SU-DHL-6 (cell line): ENCODE data around the gene SPRR1A.

Source experiments
- H2AFZ ChIP-seq: fragments of 200-600 bp; sonication (generic); 2 replicates; pipeline ENCODE4 v1.6.1; 2014; ENCODE audit warnings: low read depth, mild to moderate bottlenecking, moderate library complexity, mixed read lengths, antibody characterized with exemption, low read length; ENCODE audit not compliant: severe bottlenecking
- H3F3A ChIP-seq: fragments of 200-600 bp; shearing (Covaris generic); 2 replicates; pipeline ENCODE4 v1.6.0; 2016; ENCODE audit warnings: antibody characterized with exemption, mild to moderate bottlenecking; ENCODE audit not compliant: insufficient read depth
- H3K27ac ChIP-seq: fragments of 200-600 bp; sonication (generic); 2 replicates; pipeline ENCODE4 v1.5.1; 2016; ENCODE audit warnings: low read depth, mild to moderate bottlenecking, low read length, moderate library complexity, mixed read lengths
- H3K27me3 ChIP-seq: fragments of 200-600 bp; sonication (generic), shearing (Covaris generic); 2 replicates; pipeline ENCODE4 v1.6.0; 2014; ENCODE audit warnings: mild to moderate bottlenecking, low read length
- H3K36me3 ChIP-seq: fragments of 200-600 bp; sonication (generic); 2 replicates; pipeline ENCODE4 v1.6.1; 2014; ENCODE audit warnings: mild to moderate bottlenecking, low read length, mixed read lengths
- H3K4me2 ChIP-seq: fragments of 300-600, 200-600 bp; shearing (Covaris generic), sonication (generic); 2 replicates; pipeline ENCODE4 v1.6.0; 2014; ENCODE audit warnings: low read length, low read depth, mild to moderate bottlenecking; ENCODE audit not compliant: poor library complexity, severe bottlenecking
- H3K4me3 ChIP-seq: fragments of 200-600 bp; sonication (generic); 2 replicates; pipeline ENCODE4 v1.5.1; 2014; ENCODE audit warnings: antibody characterized with exemption, low read length, mild to moderate bottlenecking, mixed read lengths; ENCODE audit not compliant: insufficient read depth, poor library complexity, severe bottlenecking
- H3K79me2 ChIP-seq: fragments of 200-600 bp; sonication (generic); 2 replicates; pipeline ENCODE4 v1.6.1; 2014; ENCODE audit warnings: mild to moderate bottlenecking, low read length, moderate library complexity; ENCODE audit not compliant: insufficient read depth
- H3K9ac ChIP-seq: fragments of 200-600 bp; sonication (generic); 2 replicates; pipeline ENCODE4 v1.7.0; 2014; ENCODE audit warnings: mild to moderate bottlenecking, low read length
- H3K9me2 ChIP-seq: fragments of 200-600 bp; sonication (generic); replicated peaks from 2 replicates; pipeline ENCODE4 v1.6.1; 2014; ENCODE audit warnings: low read length; ENCODE audit not compliant: insufficient read depth
- H3K9me3 ChIP-seq: fragments of 200-600 bp; sonication (generic); 2 replicates; pipeline ENCODE4 v1.6.1; 2014; ENCODE audit warnings: low read length, mixed read lengths; ENCODE audit not compliant: insufficient read depth
- H4K20me1 ChIP-seq: fragments of 200-600 bp; sonication (generic); 2 replicates; pipeline ENCODE4 v1.6.1; 2014; ENCODE audit warnings: low read depth, mild to moderate bottlenecking, antibody characterized with exemption, low read length, moderate library complexity, mixed read lengths
- CTCF ChIP-seq: fragments of 200-600 bp; sonication (generic); IDR thresholded peaks from one replicate; pipeline ENCODE4 v1.5.1; 2017; ENCODE audit warnings: antibody characterized with exemption, mild to moderate bottlenecking, low read length, moderate library complexity; ENCODE audit not compliant: insufficient read depth, poor library complexity, severe bottlenecking
- EZH2phosphoT487 ChIP-seq: fragments of 200-600 bp; sonication (generic), shearing (Covaris generic); conservative IDR thresholded peaks from 2 replicates; pipeline ENCODE4 v1.6.1; 2018; ENCODE audit warnings: mild to moderate bottlenecking, antibody characterized with exemption, low read length, moderate library complexity, mixed read lengths

SPRR1A gene

GRCh38 chr1:152997901-152998300 lies 14.0 kb downstream of the SPRR1A start:
- Histone ChIP-seq H3K36me3 (no peaks in the 10 kb centered on the region), H3K9ac (no peak overlapping the region), H3K4me3 (no peak overlapping the region), H3K79me2 (no peaks in the 10 kb centered on the region), H3K27ac (no peak overlapping the region), H3K27me3 (no peaks in the 10 kb centered on the region), H2AFZ (no peak overlapping the region), H3K4me2 (no peak overlapping the region), H3K9me2 (no peaks in the 10 kb centered on the region), H3F3A (no peaks in the 10 kb centered on the region), H3K9me3 (no peaks in the 10 kb centered on the region), H4K20me1 (no peaks in the 10 kb centered on the region)
- TF ChIP-seq EZH2phosphoT487 = no peak
- TF ChIP-seq CTCF = no peak

GRCh38 chr1:152998476-152998875 lies 14.6 kb downstream of the SPRR1A start:
- H3K9ac ChIP-seq = no peak overlapping the region
- no peak overlapping the region for H3K4me3 ChIP-seq
- no peaks in the 10 kb centered on the region for H3K79me2 ChIP-seq
- H2AFZ ChIP-seq = no peak overlapping the region
- no peaks in the 10 kb centered on the region for H3F3A ChIP-seq
- H3K36me3 ChIP-seq = no peaks in the 10 kb centered on the region
- H4K20me1 ChIP-seq = no peaks in the 10 kb centered on the region
- H3K9me2 ChIP-seq = no peaks in the 10 kb centered on the region
- H3K9me3 ChIP-seq = no peaks in the 10 kb centered on the region
- no peak for TF ChIP-seq EZH2phosphoT487
- TF ChIP-seq CTCF = no peak
- no peak overlapping the region for H3K4me2 ChIP-seq
- no peak overlapping the region for H3K27ac ChIP-seq
- no peaks in the 10 kb centered on the region for H3K27me3 ChIP-seq

DNA sequence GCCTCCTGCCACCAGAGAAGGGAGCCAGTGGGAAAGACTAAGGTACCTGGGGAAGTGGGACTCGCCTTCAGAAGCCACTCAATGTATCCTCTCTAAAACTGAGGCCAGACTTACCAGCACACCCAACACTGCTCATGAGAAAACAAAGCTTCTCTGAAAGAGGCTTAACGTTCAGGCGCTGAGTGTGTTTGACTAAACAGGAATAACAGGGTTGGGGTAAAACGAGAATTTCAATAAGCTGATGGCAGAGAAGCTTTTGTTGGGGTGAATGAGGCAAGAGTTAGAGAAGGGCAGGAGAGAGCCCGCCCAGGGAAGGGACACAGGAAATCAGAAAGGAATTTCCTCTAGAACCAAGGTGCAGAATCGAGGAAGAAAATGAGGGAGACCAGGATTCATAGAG lies 15.9 kb downstream of the SPRR1A start:
- Histone ChIP-seq H3K36me3 (no peaks in the 10 kb centered on the region), H3F3A (no peaks in the 10 kb centered on the region), H3K4me2 (no peak overlapping the region), H3K9me2 (no peaks in the 10 kb centered on the region), H3K9ac (no peak overlapping the region), H3K27me3 (no peaks in the 10 kb centered on the region), H3K9me3 (no peaks in the 10 kb centered on the region), H2AFZ (no peak overlapping the region), H3K4me3 (no peak overlapping the region), H4K20me1 (no peaks in the 10 kb centered on the region), H3K79me2 (no peaks in the 10 kb centered on the region), H3K27ac (no peak overlapping the region)
- TF ChIP-seq CTCF (no peak), EZH2phosphoT487 (no peak)
